GM18861 (cell line): ENCODE results near the gene FCRL4.

Experiments
- ATAC-seq: cut with Tn5 transposase; IDR thresholded peaks from one replicate; pipeline ENCODE4 v1.9.1; 2021; ENCODE audit not compliant: unreplicated experiment

The FCRL4 gene

GRCh38 chr1:157597959-157598667, at the start of gene FCRL4:
Gene FCRL4 (minus strand): TSS chr1:157598085. CDS start chr1:157597944, 141 bp downstream.
- ATAC-seq = peak; percentile 51

- ATAC-seq = no peak
Measured at GRCh38 chr1:157646144-157646543, 48.3 kb upstream of the FCRL4 start.

GRCh38 chr1:157641177-157641576, 43.3 kb upstream of the FCRL4 start:
- ATAC-seq = no peak

GRCh38 chr1:157639800-157640199, 41.9 kb upstream of the FCRL4 start:
- ATAC-seq = no peak

- ATAC-seq = no peak
Measured at GRCh38 chr1:157628773-157629172, 30.9 kb upstream of the FCRL4 start.

- ATAC-seq = peak; percentile 55
Measured at GRCh38 chr1:157626099-157626498, 28.2 kb upstream of the FCRL4 start.

GRCh38 chr1:157624471-157624870, 26.6 kb upstream of the FCRL4 start:
- ATAC-seq = no peak

- ATAC-seq = no peak
Measured at GRCh38 chr1:157622471-157622870, 24.6 kb upstream of the FCRL4 start.

GRCh38 chr1:157618190-157618589, 20.3 kb upstream of the FCRL4 start:
- ATAC-seq = no peak

GRCh38 chr1:157600236-157600635, 2.4 kb upstream of the FCRL4 start:
- no peak for ATAC-seq

GRCh38 chr1:157596384-157596783, 1.5 kb downstream of the FCRL4 start:
- ATAC-seq = peak; percentile 34

- ATAC-seq = peak; percentile 52
Measured at GRCh38 chr1:157595356-157595755, 2.5 kb downstream of the FCRL4 start.

GRCh38 chr1:157585984-157586383, 11.9 kb downstream of the FCRL4 start:
- no peak for ATAC-seq

GRCh38 chr1:157584503-157584902, 13.4 kb downstream of the FCRL4 start:
- no peak for ATAC-seq

- no peak for ATAC-seq
Measured at GRCh38 chr1:157580828-157581210, 17.1 kb downstream of the FCRL4 start.

GRCh38 chr1:157580179-157580827, 17.6 kb downstream of the FCRL4 start:
- no peak for ATAC-seq

- no peak for ATAC-seq
Measured at GRCh38 chr1:157577420-157577819, 20.5 kb downstream of the FCRL4 start.

GRCh38 chr1:157575744-157576143, 22.1 kb downstream of the FCRL4 start:
- peak; percentile 42 for ATAC-seq

GRCh38 chr1:157574836-157575235, 23.0 kb downstream of the FCRL4 start:
- no peak for ATAC-seq

- no peak for ATAC-seq
Measured at GRCh38 chr1:157566484-157567300, 31.2 kb downstream of the FCRL4 start.

GRCh38 chr1:157562515-157562914, 35.4 kb downstream of the FCRL4 start:
- peak; percentile 71 for ATAC-seq

GRCh38 chr1:157558119-157558518, 39.8 kb downstream of the FCRL4 start:
- no peak for ATAC-seq
